GM12892 (cell line): ENCODE measurements around the gene PHF21B.

ENCODE experiments used
- POLR2A ChIP-seq: IDR thresholded peaks from 2 replicates; pipeline ENCODE4 v1.6.1; 2011; ENCODE audit warnings: low read depth, low read length, control low read depth
- POLR2AphosphoS5 ChIP-seq: IDR thresholded peaks from 2 replicates; pipeline ENCODE4 v1.6.1; 2011; ENCODE audit warnings: low read depth, low read length, control low read depth

DNA sequence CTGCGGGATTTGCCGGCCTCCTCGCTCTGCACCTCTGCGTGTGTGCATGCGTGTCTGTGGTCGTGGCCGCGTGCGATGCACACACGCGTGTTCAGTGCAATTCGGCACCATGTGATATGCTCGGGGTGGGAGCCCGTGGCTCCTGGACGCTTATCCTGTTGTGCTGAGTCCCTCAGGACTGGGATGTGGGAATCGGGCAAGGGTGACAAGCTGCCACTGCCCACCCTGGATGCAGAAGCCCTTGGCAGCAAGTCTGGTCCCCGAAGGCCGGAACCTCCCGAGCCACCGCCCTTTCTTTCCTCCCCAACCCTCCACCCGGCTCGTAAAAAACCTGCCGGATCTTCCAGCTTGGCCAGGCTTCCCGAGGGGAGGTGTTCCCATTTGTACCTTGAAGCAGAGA, 128.2 kb downstream of the PHF21B start:
- TF ChIP-seq POLR2AphosphoS5: no peak
- no peak for TF ChIP-seq POLR2A
